Muscle layer of colon (tissue), 2 donors: ENCODE results near the gene CCSER1.

Experiments used
- H3K27ac ChIP-seq: one replicate; pipeline ENCODE4 v1.7.0; 2013; ENCODE audit warnings: low read depth, mild to moderate bottlenecking, low read length, moderate library complexity
- H3K27me3 ChIP-seq, 2 donors: one replicate each; pipeline ENCODE4 v1.7.0; 2013; ENCODE audit warnings: low read length in 2 of 2, mild to moderate bottlenecking in 2 of 2; ENCODE audit not compliant: insufficient read depth in 2 of 2, control insufficient read depth in 1 of 2
- H3K36me3 ChIP-seq: one replicate; pipeline ENCODE4 v1.7.0; 2013; ENCODE audit warnings: mild to moderate bottlenecking, low read length; ENCODE audit not compliant: insufficient read depth
- H3K4me1 ChIP-seq: one replicate; pipeline ENCODE4 v1.7.0; 2013; ENCODE audit warnings: mild to moderate bottlenecking, low read length; ENCODE audit not compliant: insufficient read depth
- H3K4me3 ChIP-seq, 2 donors: one replicate each; pipeline ENCODE4 v1.7.0; 2013; ENCODE audit warnings: low read length in 2 of 2, low read depth in 1 of 2, mild to moderate bottlenecking in 1 of 2, moderate library complexity in 1 of 2
- H3K9ac ChIP-seq: one replicate; pipeline ENCODE4 v1.7.0; 2013; ENCODE audit warnings: low read length
- H3K9me3 ChIP-seq: one replicate; pipeline ENCODE4 v1.7.0; 2013; ENCODE audit warnings: mild to moderate bottlenecking, low read length
- donor health status: abdominal sarcoma.
- donor health status: Adenocarcinoma of cecum.

Gene CCSER1

GRCh38 chr4:90130076-90130475 is 2.9 kb downstream of the CCSER1 start:
- Histone ChIP-seq H3K27ac (no peak overlapping the region), H3K36me3 (no peaks in the 10 kb centered on the region), H3K4me3 (no peak overlapping the region), H3K9ac (no peak overlapping the region), H3K27me3 (no peaks in the 10 kb centered on the region), H3K4me1 (peaks cover 9% of the 10 kb centered on the region), H3K9me3 (no peaks in the 10 kb centered on the region)

- H3K4me1 ChIP-seq = no peaks in the 10 kb centered on the region
- H3K27ac ChIP-seq = no peak overlapping the region
- no peaks in the 10 kb centered on the region for H3K27me3 ChIP-seq
- no peaks in the 10 kb centered on the region for H3K36me3 ChIP-seq
- H3K9me3 ChIP-seq = no peaks in the 10 kb centered on the region
- no peak overlapping the region for H3K9ac ChIP-seq
- H3K4me3 ChIP-seq = no peak overlapping the region
Observed at GRCh38 chr4:90137555-90137954, 10.4 kb downstream of the CCSER1 start.

GRCh38 chr4:90142081-90142480 is 14.9 kb downstream of the CCSER1 start:
- H3K27ac ChIP-seq = no peak overlapping the region
- H3K4me3 ChIP-seq = no peak overlapping the region
- H3K9ac ChIP-seq = no peak overlapping the region
- no peaks in the 10 kb centered on the region for H3K9me3 ChIP-seq
- no peaks in the 10 kb centered on the region for H3K27me3 ChIP-seq
- H3K4me1 ChIP-seq = no peaks in the 10 kb centered on the region
- H3K36me3 ChIP-seq = no peaks in the 10 kb centered on the region

GRCh38 chr4:90145319-90145718 is 18.1 kb downstream of the CCSER1 start:
- Histone ChIP-seq H3K9me3 (no peaks in the 10 kb centered on the region), H3K36me3 (no peaks in the 10 kb centered on the region), H3K27me3 (no peaks in the 10 kb centered on the region)

GRCh38 chr4:90146306-90146705 is 19.1 kb downstream of the CCSER1 start:
- no peak overlapping the region for H3K27ac ChIP-seq
- H3K9me3 ChIP-seq = no peaks in the 10 kb centered on the region
- H3K36me3 ChIP-seq = no peaks in the 10 kb centered on the region
- H3K4me1 ChIP-seq = no peaks in the 10 kb centered on the region
- H3K4me3 ChIP-seq = no peak overlapping the region
- no peaks in the 10 kb centered on the region for H3K27me3 ChIP-seq
- no peak overlapping the region for H3K9ac ChIP-seq

More at GRCh38 chr4:90145319-90145718, 18.1 kb downstream of the CCSER1 start:
- Histone ChIP-seq H3K4me3 (no peak overlapping the region), H3K27ac (no peak overlapping the region), H3K9ac (no peak overlapping the region), H3K4me1 (no peaks in the 10 kb centered on the region)

GRCh38 chr4:90148574-90149148 is 21.5 kb downstream of the CCSER1 start:
- Histone ChIP-seq H3K9ac (no peak overlapping the region), H3K27ac (no peak overlapping the region), H3K4me1 (no peaks in the 10 kb centered on the region), H3K36me3 (no peaks in the 10 kb centered on the region), H3K27me3 (no peaks in the 10 kb centered on the region), H3K9me3 (no peaks in the 10 kb centered on the region), H3K4me3 (no peak overlapping the region)

- Histone ChIP-seq H3K9me3 (no peaks in the 10 kb centered on the region), H3K27ac (no peak overlapping the region), H3K36me3 (no peaks in the 10 kb centered on the region), H3K9ac (no peak overlapping the region), H3K27me3 (no peaks in the 10 kb centered on the region), H3K4me1 (no peaks in the 10 kb centered on the region), H3K4me3 (no peak overlapping the region)
Observed at GRCh38 chr4:90152024-90152423, 24.8 kb downstream of the CCSER1 start.

GRCh38 chr4:90159193-90159592 is 32.0 kb downstream of the CCSER1 start:
- Histone ChIP-seq H3K4me1 (no peaks in the 10 kb centered on the region), H3K27me3 (no peaks in the 10 kb centered on the region), H3K9ac (no peak overlapping the region), H3K36me3 (no peaks in the 10 kb centered on the region), H3K4me3 (no peak overlapping the region), H3K27ac (no peak overlapping the region), H3K9me3 (no peaks in the 10 kb centered on the region)

GRCh38 chr4:90160044-90160443 is 32.9 kb downstream of the CCSER1 start:
- H3K27ac ChIP-seq = no peak overlapping the region
- no peaks in the 10 kb centered on the region for H3K27me3 ChIP-seq
- no peak overlapping the region for H3K4me3 ChIP-seq
- no peaks in the 10 kb centered on the region for H3K4me1 ChIP-seq
- no peak overlapping the region for H3K9ac ChIP-seq
- H3K9me3 ChIP-seq = no peaks in the 10 kb centered on the region
- no peaks in the 10 kb centered on the region for H3K36me3 ChIP-seq

GRCh38 chr4:90162566-90162965 is 35.4 kb downstream of the CCSER1 start:
- H3K27ac ChIP-seq = no peak overlapping the region
- H3K4me1 ChIP-seq = no peaks in the 10 kb centered on the region
- H3K4me3 ChIP-seq = no peak overlapping the region
- no peaks in the 10 kb centered on the region for H3K27me3 ChIP-seq
- no peaks in the 10 kb centered on the region for H3K9me3 ChIP-seq
- H3K9ac ChIP-seq = no peak overlapping the region
- no peaks in the 10 kb centered on the region for H3K36me3 ChIP-seq

- Histone ChIP-seq H3K4me1 (no peaks in the 10 kb centered on the region), H3K27ac (no peak overlapping the region), H3K9me3 (no peaks in the 10 kb centered on the region), H3K36me3 (no peaks in the 10 kb centered on the region), H3K9ac (no peak overlapping the region), H3K27me3 (no peaks in the 10 kb centered on the region), H3K4me3 (no peak overlapping the region)
Observed at GRCh38 chr4:90163872-90164271, 36.7 kb downstream of the CCSER1 start.

- H3K4me1 ChIP-seq = no peaks in the 10 kb centered on the region
- no peak overlapping the region for H3K4me3 ChIP-seq
- no peaks in the 10 kb centered on the region for H3K27me3 ChIP-seq
- no peaks in the 10 kb centered on the region for H3K36me3 ChIP-seq
- H3K9me3 ChIP-seq = no peaks in the 10 kb centered on the region
- no peak overlapping the region for H3K9ac ChIP-seq
- no peak overlapping the region for H3K27ac ChIP-seq
Observed at GRCh38 chr4:90165883-90166282, 38.7 kb downstream of the CCSER1 start.
